Cardiac fibroblast (primary cell): ENCODE measurements around the gene RNF208.
"Not testable (repeated sequence)": the region's sequence is repeated elsewhere in the genome, so short reads cannot be mapped to it uniquely, and the experiment has no call there.

Experiments used
- DNase-seq, 2 donors: peaks; one replicate each; pipeline versions ENCODE4 v3.0.0 to v3.0.0-alpha.2; 2010; ENCODE audit warnings: low read depth in 2 of 2
- H3K4me3 ChIP-seq, 2 donors: replicated peaks in 1 of 2; 1 replicate in 1 of 2; 2 replicates in 1 of 2; pipeline ENCODE4 v1.5.1; 2011; ENCODE audit warnings: low read depth in 2 of 2, low read length in 2 of 2, mild to moderate bottlenecking in 2 of 2, moderate library complexity in 1 of 2
- TF ChIP-seq, protein P1 (sequence below): IDR thresholded peaks from one replicate; pipeline ENCODE4 v1.5.1; 2011; ENCODE audit warnings: low read depth, mild to moderate bottlenecking, low read length, inconsistent platforms

RNF208 gene

DNA sequence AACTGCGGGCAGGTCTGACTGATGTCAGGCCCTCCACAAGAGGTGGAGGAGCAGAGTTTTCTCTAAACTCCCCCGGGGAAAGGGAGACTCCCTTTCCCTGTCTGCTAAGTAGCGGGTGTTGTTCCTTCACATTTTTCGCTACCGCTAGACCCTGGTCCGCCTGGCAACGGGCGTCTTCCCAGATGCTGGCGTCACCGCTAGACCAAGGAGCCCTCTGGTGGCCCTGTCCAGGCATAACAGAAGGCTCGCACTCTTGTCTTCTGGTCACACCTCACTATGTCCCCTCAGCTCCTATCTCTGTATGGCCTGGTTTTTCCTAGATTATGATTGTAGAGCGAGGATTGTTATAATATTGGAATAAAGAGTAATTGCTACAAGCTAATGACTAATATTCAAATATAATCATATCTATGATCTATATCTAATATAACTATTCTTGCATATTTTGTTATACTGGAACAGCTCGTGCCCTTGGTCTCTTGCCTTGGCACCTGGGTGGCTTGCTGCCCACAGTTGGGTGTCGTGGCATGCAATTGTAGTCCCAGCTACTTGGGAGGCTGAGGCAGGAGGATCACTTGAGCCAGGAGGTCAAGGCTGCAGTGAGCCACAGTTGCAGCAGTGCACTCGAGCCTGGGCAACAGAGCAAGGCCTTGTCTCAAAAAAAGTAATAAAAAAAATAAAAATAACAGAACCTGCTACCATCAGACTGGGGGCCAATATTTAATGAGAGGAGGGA, 40.3 kb upstream of the RNF208 start:
- H3K4me3 ChIP-seq = not testable (repeated sequence)
- TF ChIP-seq, protein P1, sequence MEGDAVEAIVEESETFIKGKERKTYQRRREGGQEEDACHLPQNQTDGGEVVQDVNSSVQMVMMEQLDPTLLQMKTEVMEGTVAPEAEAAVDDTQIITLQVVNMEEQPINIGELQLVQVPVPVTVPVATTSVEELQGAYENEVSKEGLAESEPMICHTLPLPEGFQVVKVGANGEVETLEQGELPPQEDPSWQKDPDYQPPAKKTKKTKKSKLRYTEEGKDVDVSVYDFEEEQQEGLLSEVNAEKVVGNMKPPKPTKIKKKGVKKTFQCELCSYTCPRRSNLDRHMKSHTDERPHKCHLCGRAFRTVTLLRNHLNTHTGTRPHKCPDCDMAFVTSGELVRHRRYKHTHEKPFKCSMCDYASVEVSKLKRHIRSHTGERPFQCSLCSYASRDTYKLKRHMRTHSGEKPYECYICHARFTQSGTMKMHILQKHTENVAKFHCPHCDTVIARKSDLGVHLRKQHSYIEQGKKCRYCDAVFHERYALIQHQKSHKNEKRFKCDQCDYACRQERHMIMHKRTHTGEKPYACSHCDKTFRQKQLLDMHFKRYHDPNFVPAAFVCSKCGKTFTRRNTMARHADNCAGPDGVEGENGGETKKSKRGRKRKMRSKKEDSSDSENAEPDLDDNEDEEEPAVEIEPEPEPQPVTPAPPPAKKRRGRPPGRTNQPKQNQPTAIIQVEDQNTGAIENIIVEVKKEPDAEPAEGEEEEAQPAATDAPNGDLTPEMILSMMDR = peak; percentile 45
- DNase-seq = peak; percentile 52 to 58

DNA sequence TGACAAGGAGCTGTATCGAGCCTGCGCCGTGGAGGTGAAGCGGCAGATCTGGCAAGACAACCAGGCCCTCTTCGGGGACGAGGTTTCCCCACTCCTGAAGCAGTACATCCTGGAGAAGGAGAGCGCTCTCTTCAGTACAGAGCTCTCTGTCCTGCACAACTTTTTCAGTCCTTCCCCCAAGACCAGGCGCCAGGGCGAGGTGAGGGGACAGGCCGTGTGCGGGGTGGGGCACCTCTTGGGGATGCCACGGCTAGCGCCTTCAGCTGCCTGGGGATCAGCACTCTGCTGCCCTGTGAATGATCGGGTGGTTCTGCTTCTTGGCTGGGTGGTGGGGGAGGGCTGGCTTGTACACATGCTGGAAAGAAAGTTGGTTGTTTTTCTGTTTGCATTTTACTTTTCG, 34.8 kb upstream of the RNF208 start:
- H3K4me3 ChIP-seq = peak overlapping the region in 1 of 2 donors; percentile 92
- TF ChIP-seq, protein P1 = no peak
- no peak for DNase-seq

DNA sequence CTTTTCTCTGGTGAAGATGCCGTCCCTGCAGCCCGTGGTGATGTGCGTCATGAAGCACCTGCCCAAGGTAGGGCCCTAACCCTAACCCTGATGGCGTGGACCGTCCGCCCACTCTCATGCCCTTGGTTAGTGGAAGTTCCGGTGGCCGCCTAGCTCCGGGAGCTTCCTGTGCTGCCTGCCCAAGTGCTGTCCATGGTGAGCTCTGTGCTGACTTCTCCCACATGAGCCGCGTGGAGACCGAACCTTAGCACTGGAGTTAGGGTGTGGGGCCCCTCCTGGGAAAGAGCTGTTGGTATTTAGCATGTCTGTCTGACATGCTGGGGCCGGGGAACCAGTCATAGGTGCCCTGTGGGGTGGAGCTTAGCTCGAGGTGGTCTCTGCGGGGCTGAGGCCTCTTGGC, 34.3 kb upstream of the RNF208 start:
- DNase-seq = no peak
- H3K4me3 ChIP-seq = peak overlapping the region; percentile 87 to 92
- TF ChIP-seq, protein P1 = no peak

DNA sequence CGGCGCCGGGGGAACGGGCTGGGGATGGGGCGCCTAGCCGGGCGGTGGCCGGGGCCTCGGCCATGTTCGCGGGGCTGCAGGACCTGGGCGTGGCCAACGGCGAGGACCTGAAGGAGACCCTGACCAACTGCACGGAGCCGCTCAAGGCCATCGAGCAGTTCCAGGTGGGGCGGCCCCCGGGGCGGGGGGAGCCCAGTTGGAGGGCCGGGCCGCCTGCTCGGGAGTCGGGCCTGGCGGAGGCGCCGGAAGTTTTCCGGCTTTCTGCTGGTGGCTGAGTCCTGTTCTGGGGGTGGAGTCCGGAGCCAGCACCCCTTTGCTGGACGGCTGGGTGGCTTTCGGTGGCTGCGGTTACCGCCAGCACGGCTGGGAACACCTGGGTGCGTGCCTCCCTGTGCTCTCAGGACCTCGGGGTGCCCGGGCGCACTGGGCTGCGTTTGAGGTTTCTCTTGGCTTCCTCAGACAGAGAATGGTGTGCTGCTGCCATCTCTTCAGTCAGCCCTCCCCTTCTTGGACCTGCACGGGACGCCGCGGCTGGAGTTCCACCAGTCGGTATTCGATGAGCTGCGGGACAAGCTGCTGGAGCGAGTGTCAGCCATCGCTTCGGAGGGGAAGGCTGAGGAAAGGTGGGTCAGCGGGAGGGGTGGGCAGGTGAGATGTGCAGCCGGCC, 33.5 kb upstream of the RNF208 start:
- DNase-seq = peak; percentile 43 to 45
- H3K4me3 ChIP-seq = peak overlapping the region; percentile 87 to 92
- TF ChIP-seq, protein P1 = no peak

DNA sequence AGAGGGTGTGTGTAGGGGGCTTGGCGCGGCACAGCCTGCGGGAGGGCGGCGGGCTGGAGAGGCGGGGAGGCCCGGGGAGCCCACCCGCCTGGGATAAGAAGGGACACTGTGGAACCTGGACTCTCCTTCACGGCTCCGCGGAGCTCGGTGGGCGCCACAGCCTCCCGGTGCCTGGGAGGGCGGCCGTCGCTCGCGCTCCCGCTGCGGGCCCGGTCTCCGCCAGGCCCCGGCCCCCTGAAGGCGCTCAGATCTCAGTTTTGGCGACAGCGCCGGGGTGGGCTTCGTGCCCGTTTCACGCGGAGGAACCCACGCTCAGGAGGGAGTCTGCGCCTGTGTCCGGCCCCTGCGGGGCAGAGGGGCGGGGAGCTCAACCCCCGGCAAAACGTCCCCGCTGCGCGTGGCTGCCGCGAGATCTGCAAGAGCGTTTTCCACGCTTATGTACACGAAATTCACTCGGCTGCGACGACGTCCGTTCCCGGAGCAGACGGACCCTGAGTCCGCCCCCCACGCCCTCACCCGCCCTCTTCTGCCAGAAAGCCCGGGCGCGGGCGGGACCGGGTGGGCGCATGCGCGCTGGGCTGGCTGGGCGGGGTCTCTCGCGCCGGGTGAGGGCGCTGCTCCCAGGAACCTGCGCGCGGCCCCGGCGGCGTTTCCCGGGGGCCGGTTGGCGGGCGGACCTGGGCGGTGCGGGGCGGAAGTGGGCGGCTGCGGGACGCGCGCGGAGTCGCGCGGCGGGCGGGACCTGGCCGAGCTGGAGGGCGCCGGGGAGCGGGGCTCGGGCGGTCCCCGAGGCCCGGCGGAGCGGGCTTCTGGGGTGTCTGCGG, 32.8 kb upstream of the RNF208 start, which contains the start of gene NELFB:
TSS of gene NELFB (plus strand) at position 704 of the 824 bp plus-strand sequence.
- peak; percentile 84 to 92 for DNase-seq
- TF ChIP-seq, protein P1 = no peak
- H3K4me3 ChIP-seq = peak within 1 kb of the TSS; percentile 87 to 92

DNA sequence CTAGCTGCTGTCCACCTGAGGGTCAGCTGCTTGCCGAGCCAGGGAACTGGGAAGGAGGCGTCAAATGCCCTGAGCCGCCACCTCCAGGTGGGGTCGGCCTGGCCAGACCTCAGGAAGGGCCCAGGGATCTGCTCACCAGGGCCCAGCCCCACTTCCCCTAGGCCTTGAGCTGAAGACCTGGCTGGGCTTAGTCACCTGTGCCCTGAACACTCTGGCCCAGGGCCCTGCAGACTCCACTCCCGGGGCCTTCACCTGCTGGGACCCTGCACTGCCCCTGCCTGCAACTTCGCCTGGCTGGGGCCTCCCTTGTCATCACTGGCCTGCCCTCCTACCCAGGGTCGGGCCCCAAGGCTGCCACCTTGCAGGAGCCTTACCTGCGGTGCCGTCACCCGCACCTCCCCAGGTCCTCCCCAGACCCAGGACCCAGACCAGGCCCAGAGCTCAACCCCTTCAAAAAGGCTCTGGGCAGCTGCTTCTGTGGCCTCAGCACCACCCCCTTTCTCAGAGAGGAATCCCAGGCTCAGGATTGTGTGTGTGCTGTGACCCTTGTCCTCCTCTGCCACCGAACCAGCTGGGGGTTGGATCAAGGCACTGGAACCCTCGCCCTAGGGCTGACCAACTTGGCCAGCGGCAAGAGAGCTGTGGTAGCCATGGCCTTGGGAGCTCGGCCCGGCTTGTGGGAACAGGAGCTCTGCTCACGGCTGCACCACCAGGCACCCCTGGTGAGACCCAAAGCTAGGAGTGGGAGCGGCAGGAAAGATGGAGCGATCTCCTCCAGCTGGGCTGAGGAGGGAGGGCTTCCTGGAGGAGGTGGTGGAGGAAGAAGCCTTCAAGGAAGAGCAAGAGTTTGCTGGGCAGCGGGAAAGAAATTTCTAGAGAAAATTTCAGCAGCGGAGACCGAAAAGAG, 31.9 kb upstream of the RNF208 start:
- peak overlapping the region; percentile 70 to 76 for H3K4me3 ChIP-seq
- DNase-seq = peak in 1 of 2 donors; percentile 22

More for the DNA sequence above, 31.9 kb upstream of the RNF208 start:
- TF ChIP-seq, protein P1 = no peak
